Rectal smooth muscle tissue (tissue), 1 donor: ENCODE results near the gene RNF217.
"Not testable (repeated sequence)": the region's sequence is repeated elsewhere in the genome, so short reads cannot be mapped to it uniquely, and the experiment has no call there.

Experiments used
- H3K27ac ChIP-seq: one replicate; pipeline ENCODE4 v1.7.0; 2013; ENCODE audit warnings: low read depth, low read length, inconsistent platforms
- H3K27me3 ChIP-seq: one replicate; pipeline ENCODE4 v1.7.0; 2013; ENCODE audit warnings: low read length; ENCODE audit not compliant: control insufficient read depth, insufficient read depth
- H3K36me3 ChIP-seq: one replicate; pipeline ENCODE4 v1.7.0; 2013; ENCODE audit warnings: low read length; ENCODE audit not compliant: control insufficient read depth, insufficient read depth
- H3K4me1 ChIP-seq: one replicate; pipeline ENCODE4 v1.7.0; 2013; ENCODE audit warnings: low read length; ENCODE audit not compliant: control insufficient read depth, insufficient read depth
- H3K4me3 ChIP-seq: one replicate; pipeline ENCODE4 v1.7.0; 2013; ENCODE audit warnings: low read length
- H3K9ac ChIP-seq: one replicate; pipeline ENCODE4 v1.7.0; 2013; ENCODE audit warnings: low read length

RNF217 gene

GRCh38 chr6:125013938-125014660, 51.9 kb downstream of the RNF217 start:
- H3K9ac ChIP-seq, result no peak overlapping the region
- peaks cover 3% of the 10 kb centered on the region for H3K4me1 ChIP-seq
- H3K27me3 ChIP-seq, result no peaks in the 10 kb centered on the region
- no peak overlapping the region for H3K4me3 ChIP-seq
- no peak overlapping the region for H3K27ac ChIP-seq
- H3K36me3 ChIP-seq, result no peaks in the 10 kb centered on the region

GRCh38 chr6:125014661-125014957, 52.4 kb downstream of the RNF217 start:
- H3K27me3 ChIP-seq, result no peaks in the 10 kb centered on the region
- H3K4me3 ChIP-seq, result no peak overlapping the region
- H3K27ac ChIP-seq, result no peak overlapping the region
- H3K9ac ChIP-seq, result no peak overlapping the region
- no peaks in the 10 kb centered on the region for H3K36me3 ChIP-seq
- H3K4me1 ChIP-seq, result peaks cover 2% of the 10 kb centered on the region

GRCh38 chr6:125015152-125015551, 52.9 kb downstream of the RNF217 start:
- no peaks in the 10 kb centered on the region for H3K4me1 ChIP-seq
- H3K27ac ChIP-seq, result no peak overlapping the region
- H3K27me3 ChIP-seq, result no peaks in the 10 kb centered on the region
- no peak overlapping the region for H3K9ac ChIP-seq
- H3K4me3 ChIP-seq, result no peak overlapping the region
- no peaks in the 10 kb centered on the region for H3K36me3 ChIP-seq

- no peaks in the 10 kb centered on the region for H3K36me3 ChIP-seq
- H3K9ac ChIP-seq, result no peak overlapping the region
- peaks cover 2% of the 10 kb centered on the region for H3K4me1 ChIP-seq
- no peak overlapping the region for H3K4me3 ChIP-seq
- no peak overlapping the region for H3K27ac ChIP-seq
- H3K27me3 ChIP-seq, result no peaks in the 10 kb centered on the region
Observed at GRCh38 chr6:125018136-125018535, 55.9 kb downstream of the RNF217 start.

GRCh38 chr6:125019281-125019680, 57.0 kb downstream of the RNF217 start:
- H3K27me3 ChIP-seq, result no peaks in the 10 kb centered on the region
- peaks cover 2% of the 10 kb centered on the region for H3K4me1 ChIP-seq
- no peak overlapping the region for H3K27ac ChIP-seq
- H3K4me3 ChIP-seq, result no peak overlapping the region
- no peak overlapping the region for H3K9ac ChIP-seq
- no peaks in the 10 kb centered on the region for H3K36me3 ChIP-seq

- Histone ChIP-seq H3K4me3 (no peak overlapping the region), H3K27ac (no peak overlapping the region), H3K9ac (no peak overlapping the region), H3K4me1 (peaks cover 2% of the 10 kb centered on the region), H3K36me3 (no peaks in the 10 kb centered on the region), H3K27me3 (no peaks in the 10 kb centered on the region)
Observed at GRCh38 chr6:125019918-125020317, 57.7 kb downstream of the RNF217 start.

- H3K4me1 ChIP-seq, result peaks cover 2% of the 10 kb centered on the region
- H3K27me3 ChIP-seq, result no peaks in the 10 kb centered on the region
- H3K9ac ChIP-seq, result no peak overlapping the region
- H3K36me3 ChIP-seq, result no peaks in the 10 kb centered on the region
- no peak overlapping the region for H3K4me3 ChIP-seq
- H3K27ac ChIP-seq, result no peak overlapping the region
Observed at GRCh38 chr6:125020385-125020784, 58.1 kb downstream of the RNF217 start.

- Histone ChIP-seq H3K9ac (no peak overlapping the region), H3K4me1 (peaks cover 2% of the 10 kb centered on the region), H3K27ac (no peak overlapping the region), H3K27me3 (no peaks in the 10 kb centered on the region), H3K36me3 (no peaks in the 10 kb centered on the region), H3K4me3 (no peak overlapping the region)
Observed at GRCh38 chr6:125022391-125022989, 60.3 kb downstream of the RNF217 start.

GRCh38 chr6:125025164-125025854, 63.1 kb downstream of the RNF217 start:
- no peak overlapping the region for H3K4me3 ChIP-seq
- peaks cover 2% of the 10 kb centered on the region for H3K4me1 ChIP-seq
- H3K9ac ChIP-seq, result no peak overlapping the region
- H3K36me3 ChIP-seq, result no peaks in the 10 kb centered on the region
- H3K27me3 ChIP-seq, result no peaks in the 10 kb centered on the region
- no peak overlapping the region for H3K27ac ChIP-seq

- Histone ChIP-seq H3K36me3 (no peaks in the 10 kb centered on the region), H3K4me1 (peaks cover under 1% of the 10 kb centered on the region), H3K27me3 (no peaks in the 10 kb centered on the region), H3K9ac (no peak overlapping the region), H3K27ac (no peak overlapping the region), H3K4me3 (no peak overlapping the region)
Observed at GRCh38 chr6:125027287-125027686, 65.0 kb downstream of the RNF217 start.

GRCh38 chr6:125030969-125031368, 68.7 kb downstream of the RNF217 start:
- H3K36me3 ChIP-seq, result no peaks in the 10 kb centered on the region
- no peak overlapping the region for H3K9ac ChIP-seq
- no peaks in the 10 kb centered on the region for H3K27me3 ChIP-seq
- H3K4me3 ChIP-seq, result no peak overlapping the region
- no peak overlapping the region for H3K27ac ChIP-seq
- no peaks in the 10 kb centered on the region for H3K4me1 ChIP-seq

- Histone ChIP-seq H3K4me1 (no peaks in the 10 kb centered on the region), H3K9ac (no peak overlapping the region), H3K27ac (no peak overlapping the region), H3K4me3 (no peak overlapping the region), H3K27me3 (no peaks in the 10 kb centered on the region), H3K36me3 (no peaks in the 10 kb centered on the region)
Observed at GRCh38 chr6:125031385-125031784, 69.1 kb downstream of the RNF217 start.

GRCh38 chr6:125034929-125035328, 72.7 kb downstream of the RNF217 start:
- H3K4me1 ChIP-seq, H3K27me3 ChIP-seq, H3K9ac ChIP-seq, H3K27ac ChIP-seq, H3K4me3 ChIP-seq, H3K36me3 ChIP-seq: not testable (repeated sequence)
